H4 (cell line): Measurements from ENCODE around the gene DPP4. TPM values are rescaled to one million over a fixed set of nuclear protein-coding genes. Genes with fewer than 3 reads are reported as not detected.

Experiments used
- DNase-seq: peaks from one replicate; pipeline ENCODE4 v3.0.0-alpha.2; 2015; ENCODE audit warnings: low spot score
- total RNA-seq: library from RNA; depleted of rRNA; stranded (reverse); fragments of >200 nt; shearing (Covaris generic); gene quantifications from 2 replicates; pipeline ENCODE4 v1.2.3, GENCODE V29; 2014; rRNA removed

The DPP4 gene
- not detected in 2 replicates for total RNA-seq

DNA sequence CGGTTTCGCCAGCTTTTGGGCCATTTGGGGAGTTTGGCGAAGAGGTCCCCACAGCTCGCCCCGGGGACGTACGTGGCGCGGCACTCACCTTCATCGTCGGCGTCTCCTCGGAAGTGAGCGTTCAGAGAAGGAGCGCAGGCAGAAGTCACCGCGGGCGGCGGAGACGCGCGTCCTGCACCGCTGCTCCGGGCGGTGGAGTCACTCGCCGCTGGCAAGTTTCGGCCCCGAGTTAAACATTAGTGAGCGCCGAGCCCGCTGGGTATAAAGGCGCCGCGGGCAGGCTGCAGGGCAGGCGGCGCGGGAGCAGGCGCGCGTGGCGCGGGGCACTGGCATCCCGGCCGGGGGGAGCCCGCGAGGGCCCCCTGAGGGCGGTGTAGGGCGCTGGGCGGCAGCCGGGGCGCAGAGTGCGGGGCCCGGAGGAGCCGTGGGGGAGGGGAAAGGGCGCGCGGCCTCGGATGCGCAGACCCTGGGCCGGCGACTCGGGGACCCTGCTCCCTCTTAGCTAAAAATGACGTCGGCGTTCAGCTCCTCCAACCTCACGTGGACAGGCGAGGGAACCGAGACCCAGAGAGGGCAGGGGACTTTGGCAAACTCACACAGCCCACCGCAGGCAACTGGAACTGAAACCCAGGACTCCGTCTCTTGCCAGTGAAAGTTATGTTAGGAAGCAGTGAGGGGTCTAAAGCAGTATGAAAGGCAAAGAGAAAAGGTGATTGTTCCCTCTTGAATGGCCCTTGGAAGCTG is at the start of gene DPP4:
Gene DPP4 (minus strand): TSS at position 328 of the 744 bp plus-strand sequence. CDS start 234 bp downstream, at position 94.
- no peak for DNase-seq

DNA sequence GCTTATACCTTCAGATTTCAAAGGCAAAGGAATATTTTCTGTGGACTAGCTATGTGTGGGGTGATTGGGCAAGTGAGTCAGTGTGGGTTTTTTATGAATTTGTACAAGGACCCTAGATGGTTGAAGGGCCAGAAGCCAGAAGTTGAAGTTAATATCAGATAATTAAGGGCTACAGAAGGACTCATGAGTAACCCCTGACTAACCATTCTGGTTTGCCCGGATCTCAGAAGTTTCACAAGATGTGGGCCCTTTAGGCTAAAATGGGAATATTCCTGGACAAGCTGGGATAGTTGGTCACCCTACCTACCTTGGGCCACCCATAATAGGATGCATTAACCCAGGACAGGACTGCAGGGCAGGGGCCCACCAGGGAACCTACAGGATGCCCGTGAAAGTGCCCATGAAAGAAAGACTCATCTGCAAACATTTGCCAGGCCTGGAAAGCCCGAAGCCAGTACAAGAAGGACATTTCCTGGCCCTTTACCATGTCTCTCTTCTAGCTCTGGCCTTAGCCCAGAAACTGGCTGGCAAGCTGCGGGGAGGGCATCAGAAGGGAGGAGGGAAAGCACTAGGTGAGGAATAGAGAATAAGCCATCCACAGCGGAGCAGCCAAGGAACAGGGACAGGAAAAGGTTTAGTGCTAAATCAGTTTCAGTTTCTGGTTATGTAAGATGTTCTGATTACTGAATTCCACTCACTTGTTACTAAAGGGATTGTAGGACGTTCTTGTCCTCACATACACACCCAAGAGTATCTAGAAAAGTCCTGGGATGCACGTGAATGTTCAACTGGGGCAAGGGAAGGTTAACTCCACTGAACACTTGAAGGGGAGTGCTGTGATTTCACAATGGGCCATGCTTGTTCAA is 44.4 kb upstream of the DPP4 start:
- DNase-seq, result peak; percentile 36

DNA sequence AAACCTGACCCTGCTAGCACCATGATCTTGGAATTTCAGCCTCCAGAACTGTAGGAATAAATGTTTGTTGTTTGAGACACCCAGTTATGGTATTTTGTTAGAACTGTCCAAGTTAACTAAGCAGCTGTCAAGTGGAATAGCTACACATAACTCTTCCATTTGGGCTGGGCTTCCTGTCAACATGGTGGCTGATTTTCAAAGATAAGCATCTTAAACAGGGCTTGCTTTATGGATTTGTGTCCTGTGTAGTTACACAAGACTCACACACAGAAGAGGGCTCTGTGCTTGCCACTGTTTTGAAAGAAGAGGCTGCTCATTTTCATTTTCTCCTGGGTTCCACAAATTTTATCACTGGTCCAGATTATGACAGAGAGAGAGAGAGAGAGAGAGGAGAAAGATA is 42.3 kb upstream of the DPP4 start:
- no peak for DNase-seq

DNA sequence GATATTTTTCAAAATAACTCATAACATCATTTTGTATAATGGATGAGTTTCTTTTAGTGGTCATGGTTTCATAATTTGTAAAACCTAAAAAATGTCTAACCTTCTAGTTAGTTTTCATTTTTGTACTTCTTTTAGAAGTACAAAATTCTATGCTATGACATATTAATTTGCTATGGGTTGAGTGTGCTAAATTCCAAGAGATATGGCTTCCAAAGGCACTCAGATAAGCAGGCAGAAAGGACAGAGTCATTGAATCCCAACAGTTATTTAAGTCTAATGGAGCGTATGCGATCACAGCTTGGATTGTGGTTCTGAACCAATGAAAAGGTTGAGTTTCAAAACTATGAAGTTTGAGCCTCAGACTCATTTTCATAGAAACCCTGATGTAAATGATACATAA is 41.1 kb upstream of the DPP4 start:
- no peak for DNase-seq

DNA sequence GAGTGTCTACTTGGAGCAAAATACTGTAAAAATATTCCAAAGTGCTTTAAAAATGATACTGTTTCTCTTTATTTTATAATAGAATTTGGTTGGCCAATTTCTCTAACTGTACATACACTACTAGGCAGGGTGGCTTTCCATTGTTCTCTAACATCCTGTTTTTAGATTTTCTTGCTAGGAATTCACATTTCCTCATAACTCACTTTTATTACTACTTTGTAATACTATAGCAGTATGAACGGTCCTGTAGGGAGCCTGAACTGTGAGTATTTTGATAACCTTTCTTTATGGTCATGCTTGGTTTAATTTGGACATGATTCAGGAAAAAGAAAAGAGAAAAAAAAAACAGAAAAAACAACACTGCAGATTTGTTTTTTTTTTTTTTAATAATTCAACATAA is 40.3 kb upstream of the DPP4 start:
- DNase-seq, result no peak

DNA sequence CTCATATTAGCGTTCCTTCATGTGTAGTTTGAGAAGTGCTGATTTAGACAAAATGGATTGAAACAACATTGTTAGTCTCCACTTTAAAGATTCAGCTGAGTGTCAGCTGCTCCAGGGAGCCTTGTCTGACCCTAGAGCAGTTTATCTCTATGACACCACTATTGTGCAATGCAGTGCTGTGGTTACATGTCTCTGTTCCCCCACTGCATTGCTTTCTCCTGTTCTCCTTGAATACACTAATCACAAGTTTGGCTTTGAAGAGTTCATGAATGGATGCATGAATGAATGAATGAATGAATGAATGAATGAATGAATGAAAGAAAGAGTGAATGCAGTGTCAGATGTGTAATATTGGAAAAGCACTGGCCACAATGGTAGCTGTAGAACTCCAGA is 39.8 kb upstream of the DPP4 start:
- peak; percentile 53 for DNase-seq

DNA sequence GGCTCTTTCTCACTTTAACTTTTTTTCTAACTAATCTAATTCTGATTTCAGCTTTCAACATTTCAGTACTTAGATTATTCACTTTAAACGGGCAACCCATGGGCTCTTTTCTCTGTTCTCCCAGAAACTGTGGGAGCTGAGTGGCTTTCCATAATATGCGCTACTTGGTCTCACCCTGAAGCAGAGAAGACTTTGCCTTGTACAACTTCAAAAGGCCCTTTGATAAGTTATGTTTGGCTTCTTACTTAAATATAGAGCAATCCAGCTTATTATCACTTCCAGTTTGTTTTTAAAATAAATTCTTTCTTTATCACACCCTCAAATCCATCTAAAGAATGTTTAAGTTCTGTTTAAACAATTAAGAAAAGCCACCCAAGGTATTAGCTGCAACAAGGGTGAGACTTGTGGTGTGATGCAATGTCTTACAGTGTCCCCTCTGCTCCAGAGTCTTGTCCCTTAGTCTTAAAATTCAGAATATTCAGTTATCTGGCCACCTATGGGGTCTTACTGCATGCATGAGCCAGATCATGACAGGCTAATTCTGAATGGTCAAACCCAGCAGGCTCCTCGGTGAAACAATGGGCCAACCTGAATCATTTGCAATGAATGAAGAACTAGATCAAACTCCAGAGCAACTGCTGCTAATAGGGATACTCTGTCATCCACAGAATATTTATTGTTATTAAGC is 39.2 kb upstream of the DPP4 start:
- DNase-seq, result no peak

DNA sequence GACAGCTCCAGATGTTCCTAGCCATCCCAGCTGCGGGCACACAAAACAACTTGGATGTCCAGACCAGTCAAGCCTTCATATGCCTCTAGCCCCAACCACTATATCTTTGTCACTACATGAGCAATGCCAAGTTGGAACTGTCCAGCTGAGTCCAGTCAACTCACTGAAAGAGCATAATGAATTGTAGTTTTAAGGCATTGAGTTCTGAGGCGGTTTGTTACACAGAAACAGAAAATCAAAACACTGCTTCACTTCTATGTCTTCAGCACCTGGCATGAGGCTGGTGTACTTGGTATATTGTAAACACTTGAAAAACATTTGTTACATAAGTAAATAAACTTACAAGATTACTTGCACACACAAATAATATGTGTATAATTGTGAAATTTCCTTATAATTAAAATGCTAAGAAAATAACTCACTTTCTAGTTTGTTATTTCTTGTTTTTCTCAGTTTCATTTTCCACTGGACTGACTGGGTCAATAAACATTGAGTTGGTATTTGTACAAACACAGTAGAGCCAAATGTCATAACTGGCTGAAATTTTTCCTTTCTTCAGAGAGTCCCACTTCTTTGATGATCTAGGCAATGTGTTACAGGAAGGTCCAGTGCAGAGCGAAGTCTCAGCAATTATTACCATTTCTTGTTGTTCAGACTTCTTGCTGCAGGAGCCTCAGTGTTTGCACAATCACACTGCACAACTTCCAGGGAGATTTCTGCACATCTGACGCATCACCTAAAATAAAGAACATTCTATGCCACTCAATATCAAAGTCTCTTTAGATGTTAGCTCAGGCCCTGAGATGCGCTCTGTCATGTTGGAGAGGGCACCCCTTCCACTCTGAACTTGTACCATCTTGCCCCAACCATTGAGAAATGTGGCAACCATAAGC is 38.2 kb upstream of the DPP4 start:
- DNase-seq, result no peak

DNA sequence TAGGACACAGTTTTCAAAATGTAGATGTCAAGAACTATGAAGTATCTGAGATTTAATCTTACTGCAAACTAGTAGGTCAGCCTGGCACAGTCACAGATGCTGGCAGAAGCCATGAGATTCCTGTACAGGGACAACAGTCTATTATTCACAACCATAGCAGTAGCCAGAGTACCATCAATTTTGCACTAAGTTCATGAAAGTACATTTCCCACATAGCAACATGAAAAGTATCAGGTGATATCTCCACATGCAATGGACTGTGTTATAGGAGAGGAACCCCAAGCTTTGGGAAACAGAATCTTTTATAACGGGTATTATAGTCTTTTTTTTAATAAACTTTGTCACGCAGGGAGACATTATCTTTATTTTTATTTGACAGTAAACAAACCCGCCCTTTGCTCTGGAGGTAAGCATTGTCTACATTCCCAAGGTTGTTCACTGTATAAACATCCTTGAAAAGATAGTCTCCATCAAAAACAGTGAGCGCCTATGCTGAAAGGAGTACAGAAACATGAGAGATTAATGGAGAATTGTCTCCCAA is 33.4 kb upstream of the DPP4 start:
- no peak for DNase-seq

DNA sequence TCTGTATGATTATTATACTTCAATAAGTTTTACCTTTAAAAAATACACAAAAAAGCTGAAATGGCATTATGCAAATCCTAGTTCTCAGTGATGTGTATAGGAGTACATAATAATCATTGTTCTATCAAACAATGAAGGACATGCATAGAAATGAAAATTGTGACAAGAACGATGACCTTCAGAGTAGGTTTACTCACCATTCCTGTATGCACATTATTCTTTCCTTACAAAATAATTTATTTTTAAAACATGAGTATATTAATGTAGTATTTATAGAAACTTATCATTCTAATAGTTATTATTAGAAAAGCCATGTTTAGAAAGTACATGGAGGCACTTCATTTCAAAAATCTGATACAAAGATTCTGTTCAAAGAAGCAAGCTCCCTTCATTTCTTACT is 32.7 kb upstream of the DPP4 start:
- DNase-seq, result no peak

DNA sequence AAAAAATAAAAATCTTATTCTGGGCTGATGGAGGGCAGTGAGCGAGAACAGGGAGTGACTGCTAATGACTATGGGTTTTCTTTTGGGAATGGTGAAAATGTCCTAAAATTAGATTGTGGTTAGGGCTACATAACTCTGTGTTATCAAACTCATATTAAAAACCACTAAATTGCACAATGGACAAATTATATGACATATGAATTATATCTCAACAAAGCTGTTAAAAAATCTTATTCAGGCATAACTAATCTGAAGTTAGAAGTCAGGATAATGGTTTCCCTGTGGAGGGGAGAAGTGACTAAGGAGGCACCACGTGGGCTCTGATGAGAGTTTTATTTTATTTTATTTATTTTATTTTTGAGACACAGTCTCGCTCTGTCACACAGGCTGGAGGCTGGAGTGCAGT is 32.1 kb upstream of the DPP4 start:
- no peak for DNase-seq

DNA sequence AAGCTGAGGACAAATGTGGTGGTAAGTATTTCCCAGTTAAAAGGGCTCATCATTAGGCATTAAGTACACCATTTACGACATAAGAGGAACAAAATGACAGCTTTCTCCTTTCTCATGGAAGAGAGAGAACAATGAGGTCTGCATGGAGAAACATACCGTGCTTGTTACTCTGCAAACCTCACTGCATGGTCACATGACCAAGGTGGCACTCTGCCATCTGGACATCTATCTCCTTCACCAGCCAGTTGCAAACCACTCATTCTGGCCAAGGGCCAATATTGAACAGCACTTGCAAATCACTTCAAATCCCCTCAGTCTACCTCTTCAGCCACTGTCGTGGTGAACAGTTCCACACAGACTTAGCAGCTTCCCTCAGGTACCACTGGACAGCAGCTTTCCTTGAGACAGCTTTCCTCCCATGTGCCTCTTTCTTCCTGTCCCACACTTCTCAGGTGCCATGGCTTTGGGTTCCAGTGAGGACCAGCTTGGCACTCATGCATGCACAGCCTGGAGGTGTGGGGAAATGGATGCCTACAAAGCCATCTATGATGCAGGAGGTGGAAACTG is 29.5 kb upstream of the DPP4 start:
- no peak for DNase-seq

DNA sequence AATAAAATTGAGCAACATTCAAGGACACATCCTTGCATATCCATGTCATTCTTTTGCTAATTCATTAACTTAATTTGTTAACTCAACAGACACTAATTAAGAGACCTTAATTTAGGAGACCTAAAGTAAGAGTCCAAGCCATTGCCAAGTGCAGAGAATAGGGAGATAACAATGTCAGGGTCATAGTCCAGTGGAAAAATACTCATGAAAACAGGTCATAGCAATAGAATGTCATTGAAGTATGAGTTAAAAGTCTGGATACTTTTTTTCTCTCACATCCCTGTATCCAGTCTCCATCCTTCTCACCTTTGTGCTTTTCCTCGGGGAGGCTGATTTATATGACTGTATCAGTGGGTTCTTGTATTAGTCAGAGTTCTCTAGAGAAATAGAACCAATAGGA is 26.6 kb upstream of the DPP4 start:
- no peak for DNase-seq

DNA sequence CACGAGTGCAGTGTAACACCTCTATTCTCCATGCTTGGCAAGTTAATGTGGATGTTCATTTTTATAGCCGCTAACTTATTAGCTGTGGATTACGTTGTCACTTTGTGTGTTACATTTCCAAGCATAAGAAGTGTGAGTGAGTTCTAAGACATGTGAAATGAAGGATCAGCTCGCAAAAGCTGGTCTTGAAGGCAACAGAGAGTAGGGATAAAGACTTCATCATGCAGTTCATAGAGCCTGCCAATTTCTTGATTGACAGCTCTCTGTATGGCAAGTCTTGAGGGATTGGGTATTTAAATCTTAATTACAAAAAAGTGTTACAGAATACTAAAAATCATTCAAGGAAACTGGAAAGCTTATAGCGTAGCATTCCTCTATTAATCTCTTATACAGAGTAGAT is 25.8 kb upstream of the DPP4 start:
- DNase-seq, result no peak

DNA sequence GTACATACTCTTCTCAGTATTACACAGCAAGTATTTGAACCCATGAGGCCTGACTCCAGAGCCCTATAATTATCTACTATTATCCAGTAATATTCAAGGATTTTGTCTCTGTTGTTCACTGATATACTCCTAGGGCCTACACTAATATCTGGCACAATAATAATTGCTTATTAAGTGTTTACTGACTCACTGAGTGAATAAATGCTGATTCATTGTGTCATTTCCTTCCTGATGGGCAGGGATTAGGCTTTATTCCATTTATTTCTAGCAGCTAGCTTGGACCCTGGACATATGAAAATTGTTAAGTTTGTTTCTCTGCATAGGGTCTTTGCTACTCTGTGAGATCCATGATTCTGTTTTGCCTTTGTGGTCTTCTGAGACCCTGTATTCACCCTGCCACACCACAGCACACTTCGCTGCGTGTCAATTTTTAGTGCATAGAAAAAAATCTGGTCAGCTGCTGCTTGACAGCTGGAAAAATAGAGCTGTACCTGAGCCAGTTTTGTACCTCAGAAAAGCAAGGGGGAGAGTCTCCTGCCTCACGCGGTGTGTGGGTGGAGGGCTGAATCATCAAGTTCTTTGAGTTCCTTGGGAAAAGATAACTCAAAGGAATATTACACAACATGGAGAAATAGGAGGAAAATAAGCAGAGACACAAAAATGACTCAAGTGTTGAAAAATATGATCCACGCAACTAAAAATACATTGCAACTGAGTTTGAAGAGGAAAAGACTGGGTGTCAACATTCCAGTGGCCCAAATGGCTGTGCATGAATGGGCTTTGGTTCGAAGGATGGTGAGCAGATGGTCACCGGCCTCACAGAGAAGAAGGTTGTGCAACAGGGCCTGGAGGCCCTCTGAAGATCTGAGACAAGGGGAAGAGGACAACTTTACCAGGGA is 18.9 kb upstream of the DPP4 start:
- no peak for DNase-seq

DNA sequence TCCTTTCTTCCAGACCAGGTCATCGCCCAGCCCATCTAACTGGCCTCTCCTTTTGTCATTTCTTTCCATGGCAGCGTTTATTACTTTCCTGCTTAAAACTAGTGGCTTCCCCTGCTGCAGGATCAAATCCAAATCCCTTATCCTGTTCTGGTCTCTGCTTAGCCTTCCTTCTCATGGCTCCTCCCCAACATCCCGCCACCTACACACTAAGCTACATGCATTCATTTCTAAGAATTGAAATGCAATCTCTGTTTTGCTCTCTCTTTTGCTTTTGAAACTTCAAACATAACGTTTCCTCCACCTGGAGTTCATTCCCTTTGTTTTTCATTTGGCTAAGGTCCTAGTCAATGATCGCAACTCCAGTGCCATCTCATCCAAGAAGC is 18.0 kb upstream of the DPP4 start:
- DNase-seq, result no peak

DNA sequence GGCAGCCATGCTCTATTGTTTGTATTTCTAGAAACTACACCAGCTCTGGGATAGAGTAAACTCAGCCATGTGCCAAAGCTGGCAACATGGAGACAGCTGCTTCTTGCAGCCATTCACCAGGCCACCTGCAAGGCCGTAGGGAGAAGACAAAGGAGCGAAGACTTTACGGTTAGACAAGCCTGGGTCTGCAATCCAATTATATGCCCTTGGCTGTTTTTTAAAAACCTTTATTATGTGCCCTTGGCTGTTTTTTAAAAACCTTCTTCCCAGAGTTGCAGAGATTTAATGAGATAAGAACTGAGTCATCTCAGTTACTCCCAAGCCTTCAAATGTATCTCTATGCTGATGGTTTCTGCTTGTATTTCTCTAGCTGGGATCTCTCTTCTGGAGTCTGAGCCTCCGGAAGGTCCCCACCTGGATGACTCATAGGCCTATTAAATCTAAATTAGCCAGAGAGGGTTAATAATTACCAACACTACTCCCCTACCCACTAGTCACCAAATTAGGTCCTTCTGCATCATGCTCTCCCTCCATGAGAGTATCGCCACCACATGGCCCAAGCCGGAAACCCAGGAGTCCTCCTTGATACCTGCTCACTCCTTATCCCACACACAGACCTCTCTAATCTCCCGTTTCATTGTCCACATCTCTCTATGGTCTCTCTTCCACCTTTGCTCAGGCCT is 17.5 kb upstream of the DPP4 start:
- DNase-seq, result no peak

DNA sequence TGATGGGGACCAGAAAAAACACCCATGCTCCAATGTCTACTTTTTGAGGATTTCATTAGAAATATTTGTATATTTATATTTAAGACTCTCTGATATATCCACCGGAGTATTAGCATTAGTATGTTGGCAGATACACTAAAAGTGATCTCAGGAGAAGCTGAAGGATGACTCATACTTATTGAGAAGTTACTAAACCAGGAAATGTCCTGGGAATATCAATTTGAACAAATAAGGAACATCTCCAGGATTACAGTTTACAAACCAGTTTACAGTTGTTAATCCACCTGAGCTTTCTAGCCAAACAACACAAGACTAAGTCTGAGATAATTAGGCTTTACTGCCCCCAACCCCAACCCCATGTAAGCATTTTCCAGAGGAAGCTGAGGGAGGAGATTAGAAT is 16.1 kb upstream of the DPP4 start:
- DNase-seq, result no peak

DNA sequence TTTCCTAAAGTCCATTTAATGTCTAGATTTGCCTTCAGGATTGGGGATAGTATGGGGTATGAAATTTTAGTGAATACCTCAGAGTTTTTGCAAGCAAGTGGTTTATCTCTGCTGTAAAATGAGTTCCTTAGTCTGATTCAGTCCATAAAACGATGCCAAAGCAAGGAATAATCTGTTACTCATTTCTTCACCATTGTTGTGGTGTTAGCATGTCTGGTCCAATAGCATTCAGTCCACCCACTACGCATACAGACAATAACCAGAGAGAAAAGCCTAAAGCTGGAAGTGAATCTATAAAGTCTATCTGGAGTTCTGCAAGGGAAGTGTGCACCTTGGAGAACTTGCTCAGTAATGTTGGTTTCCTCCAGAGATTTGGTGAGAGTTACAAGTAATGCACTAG is 12.9 kb upstream of the DPP4 start:
- no peak for DNase-seq
